Neural crest cell (in vitro differentiated cells): ENCODE data around the gene MPP3. TPM values are rescaled to one million over a fixed set of nuclear protein-coding genes. Genes with fewer than 3 reads are reported as not detected.
A peak's percentile ranks its signal among the peaks of the same experiment; 100 is the strongest.

Experiments
- DNase-seq: peaks from one replicate; pipeline ENCODE4 v3.0.0; 2021; ENCODE audit warnings: low read depth, mixed read lengths, low spot score
- H3K27ac Mint-ChIP-seq: one replicate; pipeline ENCODE4 v1.8.0; 2021; ENCODE audit warnings: mild to moderate bottlenecking, mixed read lengths; ENCODE audit not compliant: unreplicated experiment
- H3K27me3 Mint-ChIP-seq: 2 replicates; pipeline ENCODE4 v1.8.0; 2021; ENCODE audit warnings: low read depth, mild to moderate bottlenecking, mixed read lengths
- H3K36me3 Mint-ChIP-seq: 2 replicates; pipeline ENCODE4 v1.8.0; 2021; ENCODE audit warnings: low read depth, mild to moderate bottlenecking, mixed read lengths
- H3K4me1 Mint-ChIP-seq: 2 replicates; pipeline ENCODE4 v1.8.0; 2021; ENCODE audit warnings: mixed read lengths
- H3K4me3 Mint-ChIP-seq: one replicate; pipeline ENCODE4 v1.8.0; 2021; ENCODE audit warnings: mild to moderate bottlenecking, mixed read lengths
- H3K9me3 Mint-ChIP-seq: 2 replicates; pipeline ENCODE4 v1.8.0; 2021; ENCODE audit warnings: mixed read lengths
- CTCF ChIP-seq: fragments of 200-600 bp; sonication (generic); conservative IDR thresholded peaks from 2 replicates; pipeline ENCODE4 v1.5.0; 2021; ENCODE audit warnings: antibody characterized with exemption, mild to moderate bottlenecking
- total RNA-seq: library from RNA; stranded (reverse); gene quantifications from 2 replicates; pipeline ENCODE4 v1.2.1, GENCODE V29; 2021

Gene MPP3
- total RNA-seq, 1 donor from 2014 or later: 14.4 TPM

DNA sequence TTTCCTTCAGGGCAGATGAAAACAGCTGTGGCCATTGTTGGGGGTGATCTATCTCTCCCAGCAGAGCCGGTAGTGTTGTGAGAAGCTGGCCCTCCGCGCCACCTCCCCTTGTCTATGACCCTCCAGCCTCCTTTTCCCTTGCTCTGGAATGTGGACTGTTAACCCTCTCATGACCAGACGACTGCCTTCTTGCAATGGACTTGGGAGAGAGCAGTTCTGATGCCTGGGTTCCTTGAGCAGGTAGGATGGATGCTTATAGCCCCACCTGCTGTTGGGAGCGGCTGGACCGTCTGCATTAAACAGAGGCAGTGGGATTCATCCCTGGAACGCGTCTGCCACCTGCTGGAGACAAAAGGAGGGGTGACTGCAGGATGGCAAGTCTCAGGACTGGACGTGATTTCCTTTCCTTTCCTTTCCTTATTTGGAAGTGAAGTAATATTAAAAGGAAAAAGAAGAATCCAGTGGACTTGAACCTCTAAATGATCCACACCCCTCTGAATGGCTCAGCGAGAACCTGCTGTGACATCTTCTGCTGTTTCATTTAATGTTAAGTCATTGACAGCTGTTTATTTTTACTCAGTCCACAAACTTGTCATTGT, 72.6 kb downstream of the MPP3 start:
- TF ChIP-seq CTCF: peak; percentile 100
- Mint-ChIP-seq H3K27me3 (peaks cover 5% of the 10 kb centered on the region), H3K27ac (peak overlapping the region; percentile 35), H3K4me1 (peaks cover 37% of the 10 kb centered on the region), H3K4me3 (peak overlapping the region; percentile 57), H3K9me3 (no peaks in the 10 kb centered on the region), H3K36me3 (no peaks in the 10 kb centered on the region)
- peak; percentile 99 for DNase-seq

- H3K4me1 Mint-ChIP-seq: peaks cover 37% of the 10 kb centered on the region
- H3K27ac Mint-ChIP-seq: no peak overlapping the region
- H3K4me3 Mint-ChIP-seq: peak overlapping the region; percentile 57
- TF ChIP-seq CTCF: no peak
- DNase-seq: no peak
- H3K27me3 Mint-ChIP-seq: peaks cover 5% of the 10 kb centered on the region
- H3K9me3 Mint-ChIP-seq: no peaks in the 10 kb centered on the region
- H3K36me3 Mint-ChIP-seq: no peaks in the 10 kb centered on the region
These were observed 73.1 kb downstream of the MPP3 start for GRCh38 chr17:43759836-43760235.

DNA sequence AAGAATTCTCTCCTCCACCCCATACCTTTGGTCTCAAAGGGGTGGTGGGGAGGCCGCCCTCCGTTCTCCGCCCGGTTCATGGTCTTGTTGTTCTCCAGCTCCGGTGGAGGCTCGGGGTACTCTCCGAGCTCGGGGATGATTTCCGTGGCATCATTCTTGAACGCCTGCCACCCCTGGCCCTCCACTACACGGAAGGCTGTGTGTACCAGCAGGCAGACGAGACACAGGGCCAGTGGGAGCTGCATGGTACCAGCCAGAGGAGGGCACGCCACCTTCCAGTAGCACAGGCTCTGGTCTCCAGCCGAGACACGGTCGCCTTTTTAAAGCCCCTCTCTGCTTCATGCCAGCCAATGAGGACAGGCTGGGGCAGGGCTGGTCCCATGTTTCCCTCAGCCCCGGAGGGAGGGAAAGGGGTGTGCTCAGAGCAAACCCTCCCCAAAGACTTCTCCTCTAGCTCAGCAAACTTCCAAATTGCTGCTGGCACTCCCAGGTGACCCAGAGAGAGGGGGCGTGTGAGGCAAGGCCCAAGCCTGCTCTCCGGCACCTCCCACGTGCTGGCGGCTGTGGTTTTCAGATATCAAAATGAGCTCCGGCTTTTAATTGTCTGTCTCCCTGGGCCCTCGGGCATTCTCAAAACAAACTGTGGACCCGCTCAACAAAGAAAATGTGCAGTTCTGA, 74.3 kb downstream of the MPP3 start, which contains the start of gene SOST:
SOST (minus strand) TSS at position 295 of the 678 bp plus-strand sequence; CDS start at position 245, 50 bp downstream.
- H3K9me3 Mint-ChIP-seq: no peaks in the 10 kb centered on the region
- H3K36me3 Mint-ChIP-seq: no peaks in the 10 kb centered on the region
- no peak for TF ChIP-seq CTCF
- H3K4me3 Mint-ChIP-seq: no peak within 1 kb of the TSS
- peaks cover 5% of the 10 kb centered on the region for H3K27me3 Mint-ChIP-seq
- peaks cover 37% of the 10 kb centered on the region for H3K4me1 Mint-ChIP-seq
- DNase-seq: no peak
- peak within 1 kb of the TSS; percentile 6 for H3K27ac Mint-ChIP-seq

DNA sequence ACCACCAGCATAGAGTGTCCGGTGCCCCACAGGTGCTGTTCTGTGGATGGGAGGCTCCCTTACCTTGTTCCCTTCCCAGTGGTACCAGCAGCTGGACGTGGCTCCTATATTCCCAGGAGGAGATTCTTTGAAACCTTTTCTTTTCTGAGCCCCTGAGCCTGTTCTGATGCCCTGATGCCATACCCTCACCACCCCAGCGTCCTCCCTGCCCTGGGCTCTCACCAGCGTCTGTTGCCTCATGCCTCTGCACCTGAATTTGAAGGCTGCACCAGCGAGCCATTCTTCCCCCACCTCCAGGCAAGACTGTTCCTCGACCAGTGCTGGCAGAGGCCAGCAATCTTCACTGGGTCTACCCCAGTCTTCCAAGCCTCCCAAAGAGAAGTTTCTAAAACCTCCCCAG, 74.9 kb downstream of the MPP3 start:
- H3K27ac Mint-ChIP-seq: peak overlapping the region; percentile 6
- peaks cover 37% of the 10 kb centered on the region for H3K4me1 Mint-ChIP-seq
- DNase-seq: no peak
- H3K9me3 Mint-ChIP-seq: no peaks in the 10 kb centered on the region
- no peaks in the 10 kb centered on the region for H3K36me3 Mint-ChIP-seq
- TF ChIP-seq CTCF: no peak
- no peak overlapping the region for H3K4me3 Mint-ChIP-seq
- peaks cover 5% of the 10 kb centered on the region for H3K27me3 Mint-ChIP-seq

GRCh38 chr17:43757171-43757660, 75.7 kb downstream of the MPP3 start:
- H3K36me3 Mint-ChIP-seq: no peaks in the 10 kb centered on the region
- no peak for DNase-seq
- no peak overlapping the region for H3K4me3 Mint-ChIP-seq
- TF ChIP-seq CTCF: no peak
- no peaks in the 10 kb centered on the region for H3K9me3 Mint-ChIP-seq
- H3K27ac Mint-ChIP-seq: no peak overlapping the region
- peaks cover 5% of the 10 kb centered on the region for H3K27me3 Mint-ChIP-seq
- H3K4me1 Mint-ChIP-seq: peaks cover 37% of the 10 kb centered on the region
